Activated CD8-positive, alpha-beta memory T cell treated with anti-CD3 and anti-CD28 coated beads for 36 hours (primary cell): ENCODE results near the gene ATF6. TPM values are rescaled to one million over a fixed set of nuclear protein-coding genes. Genes with fewer than 3 reads are reported as not detected.

Source experiments
- CTCF ChIA-PET: fragments of 350-600 bp; sonication (Branson Sonifier 250); formaldehyde crosslinking; loops from one replicate; lab custom pipeline; 2021; ENCODE audit warnings: antibody characterized with exemption; lab: Charles Lee
- POLR2A ChIA-PET: fragments of 350-600 bp; sonication (Branson Sonifier 250); formaldehyde crosslinking; loops from one replicate; lab custom pipeline; 2021; ENCODE audit warnings: antibody characterized with exemption; lab: Charles Lee
- total RNA-seq, 2 experiments: library from RNA; stranded (reverse); gene quantifications; one replicate each; pipeline ENCODE4 v1.2.3, GENCODE V29; 2021

ATF6 gene
- total RNA-seq, 2 experiments from 2014 or later = 20.3 to 23.5 TPM

DNA sequence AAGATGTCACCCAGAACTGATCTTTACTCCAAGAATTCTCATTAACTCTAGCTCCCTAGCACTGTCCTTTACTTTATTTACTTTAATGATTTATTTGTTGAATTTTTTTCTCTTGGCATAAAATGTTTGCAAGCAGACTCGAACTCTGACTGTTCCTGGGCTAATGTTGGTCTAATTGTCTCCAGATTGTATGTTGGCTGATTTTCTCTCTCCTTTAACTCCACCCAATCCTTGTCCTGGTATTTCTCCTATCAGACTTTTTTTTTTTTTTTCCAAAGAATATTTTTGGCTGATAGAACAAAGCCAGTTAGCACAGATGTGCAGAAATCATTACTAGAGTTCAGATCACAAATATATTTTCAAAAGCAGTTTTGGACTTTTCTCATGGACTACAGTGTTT lies 82.6 kb downstream of the ATF6 start:
- ChIA-PET POLR2A (no interaction called here), CTCF (no interaction called here)

- ChIA-PET CTCF (no interaction called here), POLR2A (no interaction called here)
These were observed 83.4 kb downstream of the ATF6 start for GRCh38 chr1:161849518-161849917.

DNA sequence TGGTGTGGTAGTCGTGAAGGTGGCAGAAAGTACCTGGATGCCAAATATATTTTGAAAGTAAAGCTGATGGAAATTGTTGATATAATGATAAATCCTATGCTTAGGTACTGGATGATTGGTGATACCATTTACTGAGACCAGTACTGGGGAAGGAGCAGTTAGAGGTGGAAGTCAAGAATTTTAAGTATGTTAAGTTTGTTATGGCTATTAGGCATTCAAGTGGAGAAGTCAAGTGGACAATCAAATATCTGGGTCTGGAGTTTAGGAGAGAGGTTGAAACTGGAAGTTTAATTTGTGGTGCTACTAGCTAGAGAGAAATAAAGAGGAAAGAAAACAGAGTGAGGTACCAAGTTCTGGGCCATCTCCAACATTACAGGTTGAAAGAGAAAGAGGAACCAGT lies 89.1 kb downstream of the ATF6 start:
- ChIA-PET POLR2A (no interaction called here), CTCF (no interaction called here)

GRCh38 chr1:161858271-161858670 lies 92.2 kb downstream of the ATF6 start:
- CTCF ChIA-PET = no interaction called here
- POLR2A ChIA-PET = no interaction called here

DNA sequence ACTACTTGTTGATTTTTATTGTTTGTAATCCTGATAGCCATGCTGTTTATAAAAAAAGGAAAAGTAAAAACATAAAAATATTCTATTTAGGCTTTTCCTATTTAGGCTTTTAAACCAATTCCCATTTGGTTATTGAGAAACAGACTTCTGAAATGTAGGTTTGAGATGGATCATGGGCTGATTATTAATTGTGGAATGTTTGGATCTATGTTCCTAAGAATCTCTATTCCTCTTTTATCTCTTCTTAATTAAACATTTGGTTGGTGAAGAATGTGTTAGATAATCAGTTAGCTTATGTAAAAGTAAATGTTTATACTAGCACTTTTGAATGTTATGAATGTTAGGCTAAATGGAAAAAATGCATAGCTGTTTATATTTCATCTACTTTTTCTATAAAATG lies 97.4 kb downstream of the ATF6 start:
- ChIA-PET CTCF (interaction anchor here (1.3 kb wide), 1 partner anchor 9 kb away, joined by 3 read pairs; no protein-coding TSS in a partner anchor), POLR2A (no interaction called here)

- ChIA-PET CTCF (no interaction called here), POLR2A (no interaction called here)
These were observed 98.5 kb downstream of the ATF6 start for GRCh38 chr1:161864577-161864976.

GRCh38 chr1:161866241-161866640 lies 100.1 kb downstream of the ATF6 start:
- POLR2A ChIA-PET = no interaction called here
- CTCF ChIA-PET = no interaction called here

DNA sequence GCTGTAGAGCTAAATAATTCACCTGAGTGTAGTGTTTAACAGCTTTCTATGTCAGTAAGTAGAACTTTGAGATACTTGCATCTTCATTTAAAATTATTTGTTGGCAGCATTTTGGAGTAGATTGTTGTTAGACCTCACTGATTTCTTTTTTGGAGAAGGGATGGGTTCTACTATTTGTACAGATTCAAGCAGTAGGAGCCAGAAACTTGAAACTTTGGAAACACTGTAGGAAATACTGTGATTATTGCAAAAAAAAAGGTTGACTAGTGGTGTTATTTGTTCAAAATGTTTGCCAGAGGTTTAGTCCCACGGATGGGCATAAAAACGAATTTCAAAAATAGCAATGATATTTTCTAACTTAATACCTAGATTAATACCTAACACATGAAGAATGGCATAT lies 102.7 kb downstream of the ATF6 start:
- ChIA-PET POLR2A (no interaction called here), CTCF (no interaction called here)

DNA sequence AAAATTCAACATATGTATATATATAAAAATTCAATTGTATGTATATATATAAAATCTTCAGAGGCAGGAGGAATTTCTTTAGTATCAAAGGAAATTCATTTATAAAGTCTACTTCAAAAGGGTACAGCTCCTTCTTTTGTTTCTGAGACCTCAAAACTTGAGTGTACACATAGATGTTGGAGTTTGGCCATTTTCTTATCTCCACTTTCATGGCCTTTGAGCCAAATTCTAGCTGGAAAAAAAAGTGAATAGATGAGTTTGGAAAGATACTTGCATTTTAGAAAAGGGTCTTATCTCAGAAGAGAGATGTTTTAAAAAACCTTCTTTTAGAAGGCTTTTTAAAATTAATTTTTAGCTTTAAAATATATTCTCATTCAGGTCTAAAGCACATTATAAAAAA lies 103.2 kb downstream of the ATF6 start:
- POLR2A ChIA-PET = no interaction called here
- CTCF ChIA-PET = no interaction called here

DNA sequence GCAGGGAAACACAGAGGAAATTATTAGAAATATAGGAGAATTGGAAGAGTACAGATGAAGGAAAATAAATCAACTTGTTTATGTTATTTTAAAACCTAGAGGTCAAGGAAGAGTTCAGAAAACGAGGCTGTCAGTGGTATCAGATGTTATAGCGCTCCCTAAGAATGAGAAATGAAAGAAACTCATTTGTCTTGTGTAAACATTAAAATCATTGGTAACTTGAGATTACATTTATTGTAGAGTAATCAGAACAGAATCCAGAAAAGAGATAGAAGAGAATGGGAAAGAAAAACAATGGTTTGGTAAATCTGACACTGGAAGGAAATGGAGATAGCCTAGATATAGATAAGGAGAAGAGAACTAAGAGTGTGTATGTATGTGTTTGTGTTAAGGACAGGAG lies 106.4 kb downstream of the ATF6 start:
- CTCF ChIA-PET = no interaction called here
- POLR2A ChIA-PET = no interaction called here

DNA sequence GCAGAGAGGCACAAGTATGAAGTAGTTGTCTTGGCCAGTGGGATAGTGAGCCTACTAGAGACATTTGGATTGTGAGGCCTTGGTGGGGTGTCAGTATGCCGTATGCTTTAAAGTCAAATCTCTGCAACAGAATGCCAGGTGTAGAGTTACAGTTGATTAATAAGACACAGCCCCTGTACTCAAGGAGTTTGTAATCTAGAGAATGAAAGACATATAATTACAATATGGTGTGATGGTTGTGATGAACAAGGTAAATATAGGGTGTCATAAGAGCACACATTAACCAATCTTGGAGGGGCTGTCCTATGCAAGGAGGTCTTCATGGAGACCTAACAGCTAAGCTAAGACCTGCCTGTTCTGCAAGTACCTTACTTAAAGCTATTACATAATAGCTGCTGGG lies 113.1 kb downstream of the ATF6 start:
- CTCF ChIA-PET = no interaction called here
- POLR2A ChIA-PET = no interaction called here

DNA sequence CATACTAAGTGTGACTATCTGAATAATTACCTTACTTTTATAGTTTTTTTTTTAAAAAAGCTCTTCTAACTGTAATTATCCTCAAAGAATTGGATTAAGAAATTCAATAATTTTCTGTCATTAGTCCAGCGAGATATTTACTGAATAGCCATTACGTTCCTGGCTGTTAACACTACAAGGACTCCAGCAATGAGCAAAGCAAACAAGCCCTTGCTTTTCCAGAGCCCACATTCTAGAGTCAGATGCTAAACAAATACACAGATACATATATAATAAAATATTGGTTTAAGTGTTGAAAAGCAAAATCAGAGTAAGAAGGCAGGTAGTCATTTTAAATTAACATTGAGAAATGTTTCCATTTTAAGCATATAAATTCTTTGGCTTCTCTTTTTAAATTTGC lies 118.4 kb downstream of the ATF6 start:
- ChIA-PET CTCF (no interaction called here), POLR2A (no interaction called here)

- ChIA-PET CTCF (no interaction called here), POLR2A (no interaction called here)
These were observed 118.9 kb downstream of the ATF6 start for GRCh38 chr1:161885003-161885402.

DNA sequence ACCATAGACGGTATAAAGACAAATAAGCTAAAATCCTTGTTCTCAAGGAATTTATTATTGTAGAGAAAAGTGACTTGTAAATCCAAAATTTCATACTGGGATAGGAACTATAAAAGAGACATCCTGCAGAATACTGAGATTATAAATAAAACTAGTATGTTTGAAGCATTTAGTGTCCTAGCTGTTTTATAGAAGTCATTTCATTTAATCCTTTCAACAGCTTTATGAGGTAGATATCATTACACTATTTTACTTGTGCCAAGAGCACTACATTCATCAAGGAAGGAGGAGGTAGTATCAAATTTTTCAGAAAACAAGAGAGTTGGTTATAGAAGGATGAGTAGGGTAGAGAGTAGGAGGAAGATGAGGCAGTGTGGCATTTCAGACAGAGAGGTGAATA lies 119.6 kb downstream of the ATF6 start:
- ChIA-PET CTCF (no interaction called here), POLR2A (no interaction called here)

DNA sequence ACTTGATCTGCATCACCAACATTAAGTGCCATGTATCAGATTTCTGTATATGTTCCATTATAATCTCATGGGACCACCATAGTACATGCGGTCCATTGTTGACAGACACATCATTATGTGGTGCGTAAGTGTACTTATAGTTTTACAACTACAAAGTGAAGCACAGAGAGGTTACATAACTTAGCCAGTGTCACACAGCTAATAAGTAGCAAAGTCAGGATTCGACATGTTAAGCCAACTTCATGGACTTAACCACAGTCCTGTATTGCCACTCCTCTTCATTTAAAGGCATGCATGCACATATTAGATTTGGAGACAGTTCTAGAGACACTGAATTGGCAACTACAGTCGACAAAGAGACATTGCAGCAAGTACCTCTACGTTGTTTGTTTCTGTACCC lies 120.5 kb downstream of the ATF6 start:
- POLR2A ChIA-PET = no interaction called here
- CTCF ChIA-PET = no interaction called here

DNA sequence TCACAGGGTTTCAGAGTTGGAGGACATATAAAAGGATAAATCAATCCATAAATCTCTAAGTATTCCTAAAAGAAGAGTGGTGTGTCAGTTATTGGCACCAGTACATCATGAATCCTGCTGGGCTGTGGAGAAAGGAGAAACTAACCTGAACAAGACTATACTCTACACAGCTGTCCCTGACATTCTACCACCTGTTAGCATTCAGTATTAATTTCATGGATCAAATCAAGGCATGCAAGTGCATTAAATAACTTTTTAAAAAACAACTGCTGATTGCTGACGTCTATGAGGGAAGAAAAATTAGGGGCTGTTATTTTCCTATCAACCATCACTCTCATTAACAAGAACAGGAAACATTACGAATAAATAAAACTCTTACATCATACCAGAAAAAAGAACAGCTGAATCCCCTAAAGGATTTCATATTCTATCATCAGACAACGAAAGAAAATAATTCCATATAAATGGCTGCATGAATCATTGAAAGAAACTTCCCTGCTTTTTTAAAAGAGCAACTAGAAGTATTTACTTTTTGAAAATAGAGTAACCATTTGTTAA lies 121.7 kb downstream of the ATF6 start:
- ChIA-PET POLR2A (no interaction called here), CTCF (no interaction called here)

GRCh38 chr1:161890574-161890973 lies 124.5 kb downstream of the ATF6 start:
- POLR2A ChIA-PET = no interaction called here
- CTCF ChIA-PET = no interaction called here

GRCh38 chr1:161899091-161899490 lies 133.0 kb downstream of the ATF6 start:
- ChIA-PET POLR2A (no interaction called here), CTCF (no interaction called here)

GRCh38 chr1:161900160-161900559 lies 134.0 kb downstream of the ATF6 start:
- POLR2A ChIA-PET = no interaction called here
- CTCF ChIA-PET = no interaction called here

GRCh38 chr1:161902182-161902581 lies 136.1 kb downstream of the ATF6 start:
- CTCF ChIA-PET = no interaction called here
- POLR2A ChIA-PET = interaction anchor here (0.6 kb wide), 1 partner anchor 141 kb away, joined by 5 read pairs; no protein-coding TSS in a partner anchor

GRCh38 chr1:161905269-161905884 lies 139.3 kb downstream of the ATF6 start:
- ChIA-PET POLR2A (no interaction called here), CTCF (interaction anchor here (0.9 to 1.0 kb wide), 2 partner anchors 14 to 114 kb away, joined by 3 read pairs; no protein-coding TSS in a partner anchor)

DNA sequence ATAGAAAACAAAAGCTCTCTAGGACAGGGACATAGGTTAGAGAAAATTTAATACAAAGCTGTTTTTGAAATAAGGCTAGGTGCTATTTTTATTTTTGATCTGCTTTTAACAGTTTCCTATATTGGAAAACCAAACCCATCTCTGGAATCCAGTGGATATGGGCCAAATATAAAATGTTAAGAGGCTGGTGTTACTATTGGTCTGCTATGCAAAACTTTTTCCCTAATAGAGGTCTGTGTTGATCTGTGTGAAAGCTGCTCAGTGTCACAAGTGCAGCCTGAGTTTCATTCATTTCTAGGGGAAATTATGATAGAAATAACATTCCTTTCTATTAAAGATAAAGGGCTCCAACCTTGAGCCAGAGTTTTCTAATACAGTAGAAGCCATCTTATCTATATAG lies 141.1 kb downstream of the ATF6 start:
- POLR2A ChIA-PET = no interaction called here
- CTCF ChIA-PET = no interaction called here
